Rectal smooth muscle tissue (tissue), 1 donor: Measurements from ENCODE around the gene MYOCOS.

Experiments used
- H3K27ac ChIP-seq: one replicate; pipeline ENCODE4 v1.7.0; 2013; ENCODE audit warnings: low read depth, low read length, inconsistent platforms
- H3K27me3 ChIP-seq: one replicate; pipeline ENCODE4 v1.7.0; 2013; ENCODE audit warnings: low read length; ENCODE audit not compliant: control insufficient read depth, insufficient read depth
- H3K36me3 ChIP-seq: one replicate; pipeline ENCODE4 v1.7.0; 2013; ENCODE audit warnings: low read length; ENCODE audit not compliant: control insufficient read depth, insufficient read depth
- H3K4me1 ChIP-seq: one replicate; pipeline ENCODE4 v1.7.0; 2013; ENCODE audit warnings: low read length; ENCODE audit not compliant: control insufficient read depth, insufficient read depth
- H3K4me3 ChIP-seq: one replicate; pipeline ENCODE4 v1.7.0; 2013; ENCODE audit warnings: low read length
- H3K9ac ChIP-seq: one replicate; pipeline ENCODE4 v1.7.0; 2013; ENCODE audit warnings: low read length

MYOCOS gene

DNA sequence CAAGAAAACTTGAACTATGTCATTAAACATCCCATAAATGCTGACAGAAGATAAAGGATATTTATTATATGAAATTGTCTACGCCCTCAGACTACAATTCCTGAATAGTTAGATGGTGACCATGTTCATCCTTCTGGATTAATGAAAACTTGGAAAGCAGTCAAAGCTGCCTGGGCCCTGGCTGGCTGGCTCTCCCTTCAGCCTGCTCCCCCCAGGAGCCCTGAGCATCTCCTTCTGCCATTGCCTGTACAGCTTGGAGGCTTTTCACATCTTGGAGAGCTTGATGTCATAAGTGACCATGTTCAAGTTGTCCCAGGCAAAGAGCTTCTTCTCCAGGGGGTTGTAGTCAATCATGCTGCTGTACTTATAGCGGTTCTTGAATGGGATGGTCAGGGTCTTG is 13.6 kb downstream of the MYOCOS start:
- H3K9ac ChIP-seq, result no peak overlapping the region
- no peak overlapping the region for H3K4me3 ChIP-seq
- no peaks in the 10 kb centered on the region for H3K4me1 ChIP-seq
- H3K36me3 ChIP-seq, result no peaks in the 10 kb centered on the region
- H3K27ac ChIP-seq, result no peak overlapping the region
- no peaks in the 10 kb centered on the region for H3K27me3 ChIP-seq

DNA sequence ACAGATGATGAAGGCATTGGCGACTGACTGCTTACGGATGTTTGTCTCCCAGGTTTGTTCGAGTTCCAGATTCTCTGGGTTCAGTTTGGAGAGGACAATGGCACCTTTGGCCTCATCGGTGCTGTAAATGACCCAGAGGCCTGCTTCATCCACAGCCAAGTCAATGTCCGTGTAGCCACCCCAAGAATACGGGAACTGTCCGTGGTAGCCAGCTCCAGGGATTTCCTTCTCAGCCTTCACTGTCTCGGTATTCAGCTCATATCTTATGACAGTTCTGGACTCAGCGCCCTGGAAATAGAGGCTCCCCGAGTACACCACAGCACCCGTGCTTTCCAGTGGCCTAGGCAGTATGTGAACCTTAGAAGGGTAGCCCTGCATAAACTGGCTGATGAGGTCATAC is 14.1 kb downstream of the MYOCOS start:
- Histone ChIP-seq H3K9ac (no peak overlapping the region), H3K27me3 (no peaks in the 10 kb centered on the region), H3K27ac (no peak overlapping the region), H3K4me3 (no peak overlapping the region), H3K36me3 (no peaks in the 10 kb centered on the region), H3K4me1 (no peaks in the 10 kb centered on the region)

DNA sequence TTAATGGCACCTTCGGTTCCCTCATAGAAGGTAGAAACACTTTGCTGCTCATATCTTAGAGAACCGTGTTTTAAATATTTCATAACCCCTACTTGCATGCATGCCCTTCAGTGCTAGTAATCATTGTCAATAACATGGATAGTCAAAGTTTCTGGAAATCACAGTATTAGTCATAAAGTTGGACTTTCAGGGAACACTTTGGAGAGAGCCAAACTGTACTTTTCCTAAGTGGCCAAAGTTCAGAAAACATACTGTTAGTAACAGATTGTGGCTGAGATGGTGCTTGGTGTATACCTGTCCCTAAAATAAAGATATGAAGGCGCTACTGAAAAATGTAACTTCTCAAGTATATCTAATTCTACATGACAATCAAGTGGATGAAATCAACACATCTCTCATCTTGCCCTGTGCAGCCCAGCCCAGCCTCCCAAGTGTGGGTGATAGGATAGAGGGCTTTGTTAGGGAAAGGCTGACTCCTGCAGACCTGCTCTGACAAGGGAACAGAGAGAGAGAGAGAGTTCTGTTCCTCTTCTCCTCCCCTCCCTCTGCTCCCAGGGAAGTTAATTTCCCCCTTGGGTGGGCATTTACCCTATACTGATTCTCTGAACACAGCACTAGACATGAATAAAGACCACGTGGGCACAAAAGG is 16.0 kb downstream of the MYOCOS start:
- Histone ChIP-seq H3K36me3 (no peaks in the 10 kb centered on the region), H3K27ac (no peak overlapping the region), H3K27me3 (no peaks in the 10 kb centered on the region), H3K4me1 (no peaks in the 10 kb centered on the region), H3K4me3 (no peak overlapping the region), H3K9ac (no peak overlapping the region)

DNA sequence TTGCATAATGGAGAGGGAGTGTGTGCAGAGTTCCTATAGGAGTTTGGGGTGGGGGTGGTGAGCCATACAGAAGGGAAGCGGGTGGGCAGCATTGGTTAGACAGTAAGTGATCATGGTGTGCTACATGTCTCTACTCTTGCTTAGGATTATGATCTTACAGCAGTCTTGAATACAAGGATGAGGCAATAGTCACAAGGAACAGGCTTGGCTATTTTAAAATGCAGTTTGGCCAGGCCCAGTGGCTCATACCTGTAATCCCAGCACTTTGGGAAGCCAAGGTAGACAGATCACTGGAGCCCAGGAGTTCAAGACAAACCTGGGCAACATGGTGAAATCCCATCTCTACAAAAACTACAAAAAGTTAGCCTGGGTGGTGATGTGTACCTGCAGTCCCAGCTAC is 18.2 kb downstream of the MYOCOS start:
- no peaks in the 10 kb centered on the region for H3K27me3 ChIP-seq
- peaks cover 2% of the 10 kb centered on the region for H3K4me1 ChIP-seq
- no peak overlapping the region for H3K27ac ChIP-seq
- no peak overlapping the region for H3K4me3 ChIP-seq
- no peaks in the 10 kb centered on the region for H3K36me3 ChIP-seq
- no peak overlapping the region for H3K9ac ChIP-seq

DNA sequence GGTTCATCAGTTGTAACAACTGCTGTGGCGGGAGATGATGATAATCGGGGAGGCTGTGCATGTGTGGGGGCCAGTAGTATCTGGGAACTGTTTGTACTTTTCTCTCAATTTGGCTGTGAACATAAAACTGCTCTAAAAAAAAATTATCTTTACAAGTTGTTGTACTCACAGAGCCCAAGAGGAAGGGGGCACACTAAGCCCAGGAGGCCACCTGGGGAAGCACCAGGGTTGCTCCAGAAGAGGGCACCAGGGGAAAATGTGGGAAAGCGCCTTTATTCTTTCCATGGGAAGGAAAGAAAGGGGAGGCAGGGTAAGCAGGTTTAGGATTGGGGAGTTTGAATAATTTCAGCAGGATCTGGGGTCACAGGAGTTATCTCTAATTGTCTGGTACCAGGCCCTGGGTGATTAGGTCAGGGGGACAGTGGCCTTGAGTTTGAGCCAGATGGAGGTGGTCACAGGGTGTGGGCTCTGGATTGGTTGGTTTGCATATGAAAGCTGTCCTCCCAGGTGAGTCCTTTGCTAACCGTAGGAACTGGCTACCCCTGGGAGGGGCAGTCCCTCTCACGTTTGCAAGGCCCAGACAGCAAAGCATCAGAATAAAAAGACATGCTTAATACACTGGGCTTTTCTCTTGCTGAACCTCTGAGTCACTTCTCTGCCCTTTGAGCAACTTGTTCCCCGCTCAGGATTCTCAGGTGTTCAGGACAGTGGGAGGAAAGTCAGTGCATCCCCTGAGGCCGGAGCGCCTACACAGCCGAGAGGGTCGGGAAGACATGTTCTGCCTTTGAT is 19.2 kb downstream of the MYOCOS start:
- H3K4me1 ChIP-seq, result peaks cover 12% of the 10 kb centered on the region
- H3K36me3 ChIP-seq, result no peaks in the 10 kb centered on the region
- no peak overlapping the region for H3K9ac ChIP-seq
- no peaks in the 10 kb centered on the region for H3K27me3 ChIP-seq
- no peak overlapping the region for H3K4me3 ChIP-seq
- H3K27ac ChIP-seq, result no peak overlapping the region

DNA sequence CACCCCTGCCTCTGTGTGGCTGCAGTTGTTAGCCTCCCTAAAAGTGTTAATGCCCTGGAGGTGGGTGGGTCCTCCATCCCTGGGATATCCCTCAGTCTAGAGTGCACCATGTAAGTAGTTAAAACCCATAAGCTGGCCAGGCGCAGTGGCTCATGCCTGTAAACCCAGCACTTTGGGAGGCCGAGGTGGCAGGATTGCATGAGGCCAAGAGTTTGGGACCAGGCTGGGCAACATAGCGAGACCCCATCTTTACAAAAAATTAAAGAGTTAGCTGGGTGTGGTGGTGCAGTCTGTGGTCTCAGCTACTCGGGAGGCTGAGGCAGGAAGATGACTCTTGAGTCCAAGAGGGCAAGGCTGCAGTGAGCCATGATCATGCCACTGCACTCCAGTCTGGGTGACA is 20.2 kb downstream of the MYOCOS start:
- no peak overlapping the region for H3K4me3 ChIP-seq
- peaks cover 12% of the 10 kb centered on the region for H3K4me1 ChIP-seq
- no peak overlapping the region for H3K9ac ChIP-seq
- H3K27ac ChIP-seq, result no peak overlapping the region
- no peaks in the 10 kb centered on the region for H3K36me3 ChIP-seq
- H3K27me3 ChIP-seq, result no peaks in the 10 kb centered on the region

DNA sequence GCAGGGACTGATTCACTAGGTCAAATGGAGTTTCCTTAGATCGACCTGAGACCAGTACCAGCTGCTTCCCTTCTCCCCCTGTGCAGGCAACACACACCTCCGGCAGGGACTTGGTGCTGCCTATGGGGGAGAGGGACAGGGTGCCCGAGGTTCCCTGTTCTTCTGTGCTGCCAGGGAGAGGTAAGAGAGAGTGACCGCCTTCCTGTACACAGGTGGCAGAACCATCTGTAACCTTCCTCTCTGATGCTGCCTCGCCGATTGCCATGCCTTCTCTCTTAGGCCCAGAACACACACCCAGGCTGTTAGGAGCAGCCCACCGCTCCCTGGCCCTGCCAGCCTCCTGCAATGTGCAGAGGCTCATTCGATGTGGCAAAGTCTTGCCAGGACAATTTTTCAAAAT is 21.1 kb downstream of the MYOCOS start:
- Histone ChIP-seq H3K27ac (no peak overlapping the region), H3K4me3 (no peak overlapping the region), H3K27me3 (no peaks in the 10 kb centered on the region), H3K36me3 (no peaks in the 10 kb centered on the region), H3K9ac (no peak overlapping the region), H3K4me1 (peaks cover 12% of the 10 kb centered on the region)

DNA sequence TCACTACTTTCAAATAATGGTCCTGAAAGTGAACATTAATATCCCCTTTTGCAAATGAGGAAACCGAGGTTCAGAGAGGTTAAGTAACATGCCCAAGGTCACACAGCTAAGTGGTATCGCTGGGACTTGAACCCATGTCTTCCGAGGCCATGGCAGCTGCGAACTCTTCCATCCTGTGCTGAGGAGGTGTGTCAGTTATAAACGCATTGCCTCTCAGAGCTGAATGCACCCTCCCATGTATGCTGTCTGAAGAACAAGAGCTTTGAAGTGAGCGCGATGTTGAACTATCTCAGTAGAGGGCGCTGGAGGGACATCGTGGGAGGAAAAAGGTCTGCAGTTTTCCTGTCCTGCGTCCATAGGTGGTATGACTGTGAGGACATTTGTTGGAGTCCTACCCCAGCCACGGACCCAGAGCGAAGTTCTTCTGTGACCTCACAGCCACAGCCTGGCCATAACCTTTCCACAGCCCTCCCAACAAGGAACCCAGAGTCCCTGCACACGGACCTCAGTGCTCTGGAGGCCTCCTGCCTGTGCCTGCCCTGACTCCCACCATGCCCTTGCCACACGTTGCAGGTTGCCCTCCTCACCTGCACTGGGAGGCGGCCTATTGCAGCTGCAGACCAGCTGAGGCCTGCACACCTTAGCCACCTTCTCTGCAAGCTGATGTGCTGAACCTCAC is 22.9 kb downstream of the MYOCOS start:
- no peak overlapping the region for H3K9ac ChIP-seq
- peak overlapping the region; percentile 78 for H3K27ac ChIP-seq
- H3K4me3 ChIP-seq, result peak overlapping the region; percentile 14
- H3K4me1 ChIP-seq, result peaks cover 12% of the 10 kb centered on the region
- H3K27me3 ChIP-seq, result no peaks in the 10 kb centered on the region
- no peaks in the 10 kb centered on the region for H3K36me3 ChIP-seq

DNA sequence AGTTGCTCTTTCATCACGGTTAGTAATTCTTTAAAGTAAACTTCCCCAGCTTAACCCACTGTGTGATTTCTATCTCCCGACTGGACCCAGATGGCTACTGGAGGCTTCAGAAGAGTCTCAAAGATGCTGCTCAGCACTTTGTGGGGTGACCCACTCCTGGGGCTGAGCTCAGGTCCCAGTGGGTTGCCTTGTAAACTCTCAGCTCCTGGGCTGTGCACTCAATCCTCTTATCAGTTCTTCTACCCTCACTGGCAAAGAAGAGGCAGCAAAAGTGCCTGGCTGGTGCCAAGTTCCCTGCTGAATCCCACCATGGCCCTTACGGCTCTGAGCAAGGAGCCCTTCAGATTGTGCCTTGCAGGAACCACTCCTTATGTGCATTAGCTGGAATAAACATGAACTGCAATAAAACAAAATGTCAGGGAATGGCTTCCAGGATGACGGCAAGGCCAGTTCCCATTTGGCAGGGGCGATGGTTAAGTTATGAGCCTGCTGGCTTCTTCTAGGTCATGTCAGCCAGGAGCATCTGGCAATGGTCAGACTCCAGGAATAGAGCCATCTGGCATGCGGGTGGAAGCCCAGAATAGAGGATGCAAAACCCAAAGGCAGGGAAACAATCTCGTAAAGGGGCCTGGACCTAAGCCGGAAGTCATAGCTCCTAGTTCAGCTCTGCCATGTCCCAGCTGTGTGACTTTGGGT is 23.7 kb downstream of the MYOCOS start:
- Histone ChIP-seq H3K4me1 (peaks cover 12% of the 10 kb centered on the region), H3K4me3 (no peak overlapping the region), H3K27me3 (no peaks in the 10 kb centered on the region), H3K36me3 (no peaks in the 10 kb centered on the region), H3K9ac (no peak overlapping the region), H3K27ac (peak overlapping the region; percentile 78)

DNA sequence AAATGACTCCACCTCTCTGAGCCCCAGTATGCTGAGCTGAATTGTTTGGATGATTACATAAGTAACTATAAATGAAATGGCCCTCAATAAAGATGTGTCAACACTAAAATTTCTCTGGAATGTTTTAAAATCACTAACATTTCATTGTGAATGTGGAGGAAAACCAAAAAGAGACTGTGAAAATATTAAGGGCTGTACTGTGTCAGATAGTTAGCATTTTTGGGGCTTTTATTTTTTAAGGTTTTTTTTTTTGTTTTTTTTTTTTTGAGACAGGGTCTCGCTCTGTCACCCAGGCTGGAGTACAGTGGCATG is 24.2 kb downstream of the MYOCOS start:
- no peaks in the 10 kb centered on the region for H3K36me3 ChIP-seq
- no peak overlapping the region for H3K4me3 ChIP-seq
- no peaks in the 10 kb centered on the region for H3K27me3 ChIP-seq
- H3K9ac ChIP-seq, result no peak overlapping the region
- H3K4me1 ChIP-seq, result peaks cover 12% of the 10 kb centered on the region
- peak overlapping the region; percentile 21 for H3K27ac ChIP-seq

DNA sequence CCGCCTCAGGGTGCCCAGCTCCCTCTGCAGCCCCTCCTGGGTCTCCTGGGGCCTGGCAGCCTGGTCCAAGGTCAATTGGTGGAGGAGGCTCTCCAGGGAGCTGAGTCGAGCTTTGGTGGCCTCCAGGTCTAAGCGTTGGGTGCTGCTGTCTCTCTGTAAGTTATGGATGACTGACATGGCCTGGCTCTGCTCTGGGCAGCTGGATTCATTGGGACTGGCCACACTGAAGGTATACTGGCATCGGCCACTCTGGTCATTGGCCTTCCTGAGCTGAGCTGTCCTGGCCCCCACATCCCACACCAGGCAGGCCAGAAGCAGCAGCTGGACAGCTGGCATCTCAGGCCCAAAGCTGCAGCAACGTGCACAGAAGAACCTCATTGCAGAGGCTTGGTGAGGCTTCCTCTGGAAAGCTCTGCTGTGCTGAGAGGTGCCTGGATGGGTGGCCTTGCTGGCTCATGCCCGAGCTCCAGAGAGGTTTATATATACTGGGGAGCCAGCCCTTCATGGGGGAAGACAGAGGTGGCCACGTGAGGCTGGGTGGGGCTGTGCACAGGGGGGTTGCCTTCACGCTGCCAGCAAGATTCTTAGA is 30.3 kb downstream of the MYOCOS start, which contains the start of gene MYOC:
TSS of gene MYOC (minus strand) at position 455 of the 589 bp plus-strand sequence. CDS start at position 378, 77 bp downstream.
- Histone ChIP-seq H3K4me3 (no peak within 1 kb of the TSS), H3K9ac (no peak within 1 kb of the TSS), H3K27ac (peak within 1 kb of the TSS; percentile 6), H3K36me3 (no peaks in the 10 kb centered on the region), H3K4me1 (peaks cover 18% of the 10 kb centered on the region), H3K27me3 (no peaks in the 10 kb centered on the region)

DNA sequence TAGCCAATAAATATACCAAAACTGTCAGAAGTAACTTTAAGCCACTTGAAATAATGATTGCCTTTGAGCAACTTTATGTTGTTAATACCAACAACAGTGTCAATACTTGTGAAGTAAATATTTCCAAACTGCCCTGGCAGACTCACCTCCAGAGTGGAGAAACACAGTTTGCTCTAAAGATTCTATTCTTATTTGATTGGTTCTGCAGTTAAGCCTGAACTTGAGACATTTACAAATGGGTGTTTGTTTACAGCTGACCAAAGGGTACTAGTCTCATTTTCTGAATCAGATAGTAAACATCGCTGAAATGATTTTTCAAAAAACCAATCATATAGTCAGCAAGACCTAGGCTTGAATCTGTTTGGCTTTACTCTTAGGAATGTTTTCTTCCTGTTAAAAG is 31.8 kb downstream of the MYOCOS start:
- Histone ChIP-seq H3K4me3 (no peak overlapping the region), H3K36me3 (no peaks in the 10 kb centered on the region), H3K27ac (peak overlapping the region; percentile 57), H3K27me3 (no peaks in the 10 kb centered on the region), H3K4me1 (peaks cover 18% of the 10 kb centered on the region), H3K9ac (no peak overlapping the region)
